ENCODE measurements around the gene LEFTY2. TPM values are rescaled to one million over a fixed set of nuclear protein-coding genes. Genes with fewer than 3 reads are reported as not detected.

The LEFTY2 gene
- total and polyA plus RNA-seq, 9 of the 15 experiments (the other 6 are each of a cell fraction or from before 2014, with no cell fraction given) = 0.04 to 0.14 TPM; not detected in 7

DNA sequence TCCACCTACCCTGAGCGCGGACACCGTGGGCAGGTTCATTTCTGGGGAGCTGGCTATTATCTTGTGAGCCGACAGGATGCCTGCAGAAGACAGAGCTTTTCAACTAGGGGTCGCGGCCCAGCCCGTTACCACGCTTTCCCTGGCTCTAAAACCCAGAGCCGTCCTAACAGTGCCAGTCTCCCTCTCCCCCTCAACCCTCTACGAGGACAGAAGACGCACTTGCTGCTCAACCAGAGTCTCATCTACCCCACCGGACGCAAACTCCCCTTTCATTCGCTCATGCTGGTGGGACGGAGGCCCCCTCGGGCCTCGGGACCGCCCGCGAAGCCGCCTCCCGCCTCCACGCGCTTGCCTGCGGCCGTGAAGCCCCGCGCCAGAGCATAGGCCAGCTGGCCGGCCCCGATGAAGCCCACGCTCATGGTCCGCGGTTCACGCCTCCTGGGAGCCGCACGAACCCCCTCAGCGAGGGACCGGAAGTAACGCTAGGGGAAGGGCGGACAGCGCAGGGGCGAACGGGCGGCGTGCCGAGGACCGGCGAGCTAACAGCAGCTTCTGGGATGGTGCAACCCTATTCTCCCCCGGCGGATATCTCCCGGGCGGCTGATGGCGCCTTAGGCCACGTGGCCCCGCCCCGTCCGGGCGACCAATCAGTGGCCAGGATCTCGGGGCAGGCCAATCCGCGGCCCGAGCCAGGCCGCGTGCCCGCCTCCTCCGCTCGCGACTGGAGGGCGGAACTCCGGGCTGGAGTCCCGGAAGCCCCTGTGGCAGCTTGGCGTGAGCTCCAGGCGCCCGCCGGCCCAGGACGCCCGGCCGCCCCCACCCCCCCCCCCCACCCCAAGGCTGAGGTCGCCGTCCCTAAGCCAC lies 17.1 kb downstream of the LEFTY2 start, which contains the start of gene PYCR2 (continued):
- TF ChIP-seq ZNF407 (IDR thresholded peaks at IDR 0.05; ENCODE audit: low read depth) = no peak; the same call in 1 of the 2 replicates
- TF ChIP-seq NFYB (IDR thresholded peaks at IDR 0.05; ENCODE audit: extremely low read depth, insufficient read length) = peak; percentile 82
- peak; percentile 92 for TF ChIP-seq CCNT2 (IDR thresholded peaks at IDR 0.05; ENCODE audit: borderline replicate concordance, extremely low read depth, insufficient read length, low read depth, low read length)
- no peak for TF ChIP-seq FOXO4 (CRISPR knock-in tag; IDR thresholded peaks at IDR 0.05)
- no peak for TF ChIP-seq MCM3 (IDR thresholded peaks at IDR 0.05)
- TF ChIP-seq TAF1 (IDR thresholded peaks at IDR 0.05; ENCODE audit: control insufficient read depth, extremely low read depth, insufficient read depth, low read length, severe bottlenecking) = peak; percentile 77
- 0 out of 2 replicates have a peak, but pooled peaks have one; percentile 71 for TF ChIP-seq PRMT5 (CRISPR knock-in tag; IDR thresholded peaks at IDR 0.05)
- peak; percentile 68; the same call in 1 of the 2 replicates for TF ChIP-seq SPI1 (IDR thresholded peaks at IDR 0.05; ENCODE audit: borderline replicate concordance, low read depth, low read length)
- TF ChIP-seq, protein P1, sequence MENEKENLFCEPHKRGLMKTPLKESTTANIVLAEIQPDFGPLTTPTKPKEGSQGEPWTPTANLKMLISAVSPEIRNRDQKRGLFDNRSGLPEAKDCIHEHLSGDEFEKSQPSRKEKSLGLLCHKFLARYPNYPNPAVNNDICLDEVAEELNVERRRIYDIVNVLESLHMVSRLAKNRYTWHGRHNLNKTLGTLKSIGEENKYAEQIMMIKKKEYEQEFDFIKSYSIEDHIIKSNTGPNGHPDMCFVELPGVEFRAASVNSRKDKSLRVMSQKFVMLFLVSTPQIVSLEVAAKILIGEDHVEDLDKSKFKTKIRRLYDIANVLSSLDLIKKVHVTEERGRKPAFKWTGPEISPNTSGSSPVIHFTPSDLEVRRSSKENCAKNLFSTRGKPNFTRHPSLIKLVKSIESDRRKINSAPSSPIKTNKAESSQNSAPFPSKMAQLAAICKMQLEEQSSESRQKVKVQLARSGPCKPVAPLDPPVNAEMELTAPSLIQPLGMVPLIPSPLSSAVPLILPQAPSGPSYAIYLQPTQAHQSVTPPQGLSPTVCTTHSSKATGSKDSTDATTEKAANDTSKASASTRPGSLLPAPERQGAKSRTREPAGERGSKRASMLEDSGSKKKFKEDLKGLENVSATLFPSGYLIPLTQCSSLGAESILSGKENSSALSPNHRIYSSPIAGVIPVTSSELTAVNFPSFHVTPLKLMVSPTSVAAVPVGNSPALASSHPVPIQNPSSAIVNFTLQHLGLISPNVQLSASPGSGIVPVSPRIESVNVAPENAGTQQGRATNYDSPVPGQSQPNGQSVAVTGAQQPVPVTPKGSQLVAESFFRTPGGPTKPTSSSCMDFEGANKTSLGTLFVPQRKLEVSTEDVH (IDR thresholded peaks at IDR 0.05; ENCODE audit: low read depth, partially characterized antibody) = peak; percentile 74
- peak; percentile 84 for TF ChIP-seq CREM (IDR thresholded peaks at IDR 0.05; ENCODE audit: low read depth)
- peak; percentile 99 for TF ChIP-seq PCBP1 (IDR thresholded peaks at IDR 0.05; ENCODE audit: low read depth, low read length, poor library complexity, severe bottlenecking)
- TF ChIP-seq SP2 (IDR thresholded peaks at IDR 0.05; ENCODE audit: extremely low read depth, low read depth, low read length, poor library complexity, severe bottlenecking) = peak; percentile 79
- no peak for TF ChIP-seq ZKSCAN3 (CRISPR knock-in tag; IDR thresholded peaks at IDR 0.05)
- no peak for TF ChIP-seq POLR3G (IDR thresholded peaks at IDR 0.05; ENCODE audit: extremely low read depth, insufficient read length, insufficient replicate concordance)
